MCF 10A (cell line): ENCODE measurements around the gene TMEM184C. TPM values are rescaled to one million over a fixed set of nuclear protein-coding genes. Genes with fewer than 3 reads are reported as not detected.

Source experiments
- BruUV-seq: library from RNA; stranded (reverse); fragments of 400-500 nt; replicated peaks from 2 replicates; lab custom pipeline; 2021; lab: Mats Ljungman, UMichigan
- CTCF ChIA-PET: fragments of 300-600 bp; sonication (Branson Sonifier 250); formaldehyde crosslinking; extraction: SDS; loops from one replicate; lab custom pipeline; 2021; ENCODE audit warnings: antibody characterized with exemption, inconsistent platforms; lab: Yijun Ruan, JAX
- POLR2A ChIA-PET: fragments of 300-600, 350-650 bp; sonication (Branson Sonifier 250); formaldehyde crosslinking; extraction: SDS; loops from one replicate; lab custom pipeline; 2020; ENCODE audit warnings: antibody characterized with exemption, inconsistent platforms; lab: Yijun Ruan, JAX
- DNase-seq: peaks from one replicate; pipeline ENCODE4 v3.0.0-alpha.2; 2018; ENCODE audit not compliant: unreplicated experiment
- H3K27ac Mint-ChIP-seq: one replicate; pipeline ENCODE4 v1.8.0; 2022; ENCODE audit warnings: mild to moderate bottlenecking, low read depth, mixed read lengths; ENCODE audit not compliant: unreplicated experiment
- H3K27me3 Mint-ChIP-seq: one replicate; pipeline ENCODE4 v1.8.0; 2022; ENCODE audit warnings: mixed read lengths; ENCODE audit not compliant: insufficient read depth, unreplicated experiment
- H3K36me3 Mint-ChIP-seq: one replicate; pipeline ENCODE4 v1.8.0; 2022; ENCODE audit warnings: mild to moderate bottlenecking, moderate library complexity, mixed read lengths; ENCODE audit not compliant: insufficient read depth, unreplicated experiment
- H3K4me1 Mint-ChIP-seq: one replicate; pipeline ENCODE4 v1.8.0; 2022; ENCODE audit warnings: mixed read lengths; ENCODE audit not compliant: insufficient read depth, unreplicated experiment
- H3K4me3 Mint-ChIP-seq: one replicate; pipeline ENCODE4 v1.8.0; 2022; ENCODE audit warnings: mild to moderate bottlenecking, moderate library complexity, mixed read lengths; ENCODE audit not compliant: unreplicated experiment
- H3K9me3 Mint-ChIP-seq: one replicate; pipeline ENCODE4 v1.8.0; 2022; ENCODE audit warnings: mixed read lengths; ENCODE audit not compliant: unreplicated experiment
- CTCF ChIP-seq: fragments of 200-600 bp; IDR thresholded peaks from one replicate; pipeline ENCODE4 v1.8.0; 2022; ENCODE audit warnings: antibody characterized with exemption, mild to moderate bottlenecking; ENCODE audit not compliant: unreplicated experiment
- intact Hi-C: fragments of 100-400 bp; cut with micrococcal nuclease; formaldehyde crosslinking; loops from 2 replicates; pipeline ENCODE4 v1.14.1; 2022
- total RNA-seq: library from RNA; stranded (reverse); gene quantifications from 2 replicates; pipeline ENCODE4 v1.2.3, GENCODE V29; 2022

TMEM184C gene
- total RNA-seq, 1 experiment from 2014 or later: 33.9 TPM

GRCh38 chr4:147576084-147576483 lies 41.1 kb upstream of the TMEM184C start:
- intact Hi-C loops: no loop called here
- BruUV-seq: no TSS peak

GRCh38 chr4:147578051-147578476 lies 39.1 kb upstream of the TMEM184C start:
- TF ChIP-seq CTCF: no peak
- H3K27ac Mint-ChIP-seq: peak overlapping the region; percentile 76
- H3K27me3 Mint-ChIP-seq: no peaks in the 10 kb centered on the region
- peak; percentile 99 for DNase-seq
- H3K4me3 Mint-ChIP-seq: peak overlapping the region; percentile 17
- no peaks in the 10 kb centered on the region for H3K9me3 Mint-ChIP-seq
- ChIA-PET CTCF (interaction anchor here (0.6 to 2.4 kb wide), 7 partner anchors 8 to 417 kb away, joined by 3 to 11 read pairs (median 4); no protein-coding TSS in a partner anchor), POLR2A (interaction anchor here (0.9 to 1.2 kb wide), 2 partner anchors 19 to 50 kb away, joined by 3 read pairs; no protein-coding TSS in a partner anchor)
- intact Hi-C loops: no loop called here
- H3K4me1 Mint-ChIP-seq: peaks cover 42% of the 10 kb centered on the region
- no TSS peak for BruUV-seq
- H3K36me3 Mint-ChIP-seq: no peaks in the 10 kb centered on the region

More at GRCh38 chr4:147576084-147576483, 41.1 kb upstream of the TMEM184C start:
- POLR2A ChIA-PET: no interaction called here
- DNase-seq: no peak
- Mint-ChIP-seq H3K9me3 (no peaks in the 10 kb centered on the region), H3K36me3 (no peaks in the 10 kb centered on the region), H3K4me3 (no peak overlapping the region), H3K27ac (no peak overlapping the region), H3K4me1 (peaks cover 23% of the 10 kb centered on the region), H3K27me3 (no peaks in the 10 kb centered on the region)
- CTCF ChIA-PET: interaction anchor here (1.8 to 2.4 kb wide), 2 partner anchors 13 to 57 kb away, joined by 6 to 11 read pairs; no protein-coding TSS in a partner anchor
- TF ChIP-seq CTCF: no peak

GRCh38 chr4:147578593-147578992 lies 38.6 kb upstream of the TMEM184C start:
- no peaks in the 10 kb centered on the region for H3K36me3 Mint-ChIP-seq
- POLR2A ChIA-PET: interaction anchor here (0.9 to 1.9 kb wide), 3 partner anchors 18 to 51 kb away, joined by 3 to 5 read pairs (median 3); no protein-coding TSS in a partner anchor
- TF ChIP-seq CTCF: no peak
- no TSS peak for BruUV-seq
- no peaks in the 10 kb centered on the region for H3K27me3 Mint-ChIP-seq
- intact Hi-C loops: no loop called here
- no peak overlapping the region for H3K27ac Mint-ChIP-seq
- H3K4me1 Mint-ChIP-seq: peaks cover 42% of the 10 kb centered on the region
- DNase-seq: no peak
- no peak overlapping the region for H3K4me3 Mint-ChIP-seq
- H3K9me3 Mint-ChIP-seq: no peaks in the 10 kb centered on the region
- CTCF ChIA-PET: interaction anchor here (0.6 to 2.4 kb wide), 9 partner anchors 8 to 481 kb away, joined by 3 to 11 read pairs (median 3); no protein-coding TSS in a partner anchor

GRCh38 chr4:147580396-147580795 lies 36.8 kb upstream of the TMEM184C start:
- H3K27me3 Mint-ChIP-seq: no peaks in the 10 kb centered on the region
- ChIA-PET POLR2A (interaction anchor here (1.0 to 2.9 kb wide), 4 partner anchors 9 to 477 kb away, joined by 3 to 12 read pairs (median 3); partner anchors contain the start of gene TMEM184C), CTCF (interaction anchor here (0.5 to 1.7 kb wide), 7 partner anchors 9 to 561 kb away, joined by 3 to 6 read pairs (median 4); no protein-coding TSS in a partner anchor)
- TF ChIP-seq CTCF: no peak
- peak overlapping the region; percentile 79 for H3K27ac Mint-ChIP-seq
- no peaks in the 10 kb centered on the region for H3K36me3 Mint-ChIP-seq
- H3K9me3 Mint-ChIP-seq: no peaks in the 10 kb centered on the region
- DNase-seq: no peak
- H3K4me3 Mint-ChIP-seq: no peak overlapping the region
- intact Hi-C loops: loop anchor here (10.0 kb wide), 1 partner anchor 206 kb away; no protein-coding TSS in a partner anchor
- peaks cover 48% of the 10 kb centered on the region for H3K4me1 Mint-ChIP-seq
- no TSS peak for BruUV-seq
